AML-193 (cell line): ENCODE results near the gene CHRNA4.

ENCODE experiments used
- DNase-seq, 2 experiments: peaks; one replicate each; lab custom pipeline; 2025; lab: John Stamatoyannopoulos, UW

The CHRNA4 gene

DNA sequence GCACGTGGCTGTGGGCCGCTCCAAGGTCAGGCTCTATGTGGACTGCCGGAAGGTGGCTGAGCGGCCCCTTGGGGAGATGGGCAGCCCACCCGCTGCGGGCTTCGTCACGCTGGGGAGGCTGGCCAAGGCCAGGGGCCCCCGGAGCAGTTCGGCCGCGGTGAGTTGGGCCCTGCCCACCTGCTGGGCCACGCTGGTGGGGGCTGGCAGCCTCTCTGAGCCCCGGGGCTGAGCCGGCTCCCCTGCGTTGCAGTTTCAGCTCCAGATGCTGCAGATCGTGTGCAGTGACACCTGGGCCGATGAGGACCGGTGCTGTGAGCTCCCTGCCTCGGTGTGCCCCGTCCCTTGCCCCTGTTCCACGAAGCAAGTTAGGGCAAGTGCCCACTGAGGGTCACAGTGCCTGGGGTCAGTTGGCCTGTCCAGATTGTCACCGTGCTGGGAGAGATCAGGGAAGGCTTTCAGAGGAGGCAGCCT is 41.1 kb downstream of the CHRNA4 start:
- DNase-seq: no peak

DNA sequence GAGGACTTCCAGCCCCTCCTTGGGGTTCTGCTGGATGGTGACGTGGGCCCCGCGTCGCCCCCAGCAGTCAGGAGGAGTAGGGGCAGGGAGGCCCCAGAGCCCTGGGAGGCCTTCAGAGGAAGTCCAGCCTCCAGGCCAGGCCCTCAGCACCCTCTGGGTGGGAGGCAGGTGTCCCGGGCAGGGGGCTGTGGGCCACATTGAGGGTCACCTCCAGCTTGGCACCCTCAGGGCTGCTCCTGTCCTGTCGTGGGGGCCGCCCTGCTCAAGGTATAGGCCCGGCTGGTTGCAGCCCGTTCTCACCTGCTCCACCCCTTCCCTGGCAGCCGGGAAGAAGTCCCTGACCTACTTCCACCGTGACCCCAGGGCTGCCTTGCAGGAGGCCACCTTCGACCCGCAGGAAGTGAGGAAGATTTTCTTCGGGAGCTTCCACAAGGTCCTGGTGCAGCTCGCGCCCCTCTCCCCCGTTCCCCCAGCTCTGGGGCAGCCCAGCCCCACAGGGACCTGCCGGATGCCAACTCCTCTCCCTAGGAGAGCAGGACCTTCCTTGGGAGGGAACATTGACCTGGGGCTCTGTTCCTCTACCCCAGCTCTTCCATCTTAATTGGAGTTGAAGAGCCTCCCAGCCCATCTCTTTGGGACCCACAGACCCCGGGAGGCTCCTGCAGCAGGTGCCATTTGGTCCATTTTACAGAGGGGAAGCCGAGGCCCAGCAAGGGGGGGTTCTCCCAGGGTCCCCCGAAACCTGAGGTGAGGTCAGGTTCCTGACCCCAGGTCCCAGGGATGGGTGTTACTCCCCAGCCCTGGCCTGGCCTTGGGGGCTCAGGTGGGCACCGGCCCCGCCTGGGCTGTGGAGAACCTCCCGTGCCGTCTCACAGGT is 41.7 kb downstream of the CHRNA4 start:
- DNase-seq: no peak

DNA sequence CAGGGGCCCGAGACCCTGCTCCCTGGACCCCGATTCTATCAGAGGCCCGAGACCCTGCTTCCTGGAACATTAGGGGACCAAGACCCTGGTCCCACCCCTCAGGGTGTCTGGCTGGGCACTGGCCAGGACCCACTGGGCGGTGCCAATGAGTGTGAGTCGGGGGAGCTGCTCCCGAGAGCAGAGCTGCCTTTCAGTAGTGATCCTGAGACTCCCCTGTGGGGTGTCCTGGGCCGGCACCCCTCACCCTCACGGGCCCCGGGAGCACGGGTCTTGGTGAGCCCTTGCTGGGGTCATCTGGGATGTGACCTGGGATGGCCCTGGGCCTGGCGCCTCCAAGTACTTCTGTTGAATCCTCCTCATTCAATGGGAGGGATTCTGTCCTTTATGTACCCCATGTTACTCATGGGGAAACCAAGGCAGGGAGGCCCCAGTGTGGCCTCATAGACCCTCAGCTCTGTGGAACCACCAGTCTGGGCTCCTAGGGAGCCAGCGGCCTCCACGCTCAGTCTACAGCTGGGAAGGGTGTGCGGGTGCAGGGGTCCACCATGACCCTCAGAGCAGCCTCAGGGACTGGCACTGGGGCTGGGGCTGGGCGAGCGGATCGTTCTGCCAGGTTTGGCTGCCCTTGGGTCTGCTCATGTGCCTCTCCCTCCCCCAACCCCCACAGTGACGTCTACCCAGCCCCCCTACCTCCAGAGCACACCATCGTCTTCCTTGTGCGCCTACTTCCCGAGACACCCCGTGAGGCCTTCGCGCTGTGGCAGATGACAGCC is 42.6 kb downstream of the CHRNA4 start:
- DNase-seq: no peak

DNA sequence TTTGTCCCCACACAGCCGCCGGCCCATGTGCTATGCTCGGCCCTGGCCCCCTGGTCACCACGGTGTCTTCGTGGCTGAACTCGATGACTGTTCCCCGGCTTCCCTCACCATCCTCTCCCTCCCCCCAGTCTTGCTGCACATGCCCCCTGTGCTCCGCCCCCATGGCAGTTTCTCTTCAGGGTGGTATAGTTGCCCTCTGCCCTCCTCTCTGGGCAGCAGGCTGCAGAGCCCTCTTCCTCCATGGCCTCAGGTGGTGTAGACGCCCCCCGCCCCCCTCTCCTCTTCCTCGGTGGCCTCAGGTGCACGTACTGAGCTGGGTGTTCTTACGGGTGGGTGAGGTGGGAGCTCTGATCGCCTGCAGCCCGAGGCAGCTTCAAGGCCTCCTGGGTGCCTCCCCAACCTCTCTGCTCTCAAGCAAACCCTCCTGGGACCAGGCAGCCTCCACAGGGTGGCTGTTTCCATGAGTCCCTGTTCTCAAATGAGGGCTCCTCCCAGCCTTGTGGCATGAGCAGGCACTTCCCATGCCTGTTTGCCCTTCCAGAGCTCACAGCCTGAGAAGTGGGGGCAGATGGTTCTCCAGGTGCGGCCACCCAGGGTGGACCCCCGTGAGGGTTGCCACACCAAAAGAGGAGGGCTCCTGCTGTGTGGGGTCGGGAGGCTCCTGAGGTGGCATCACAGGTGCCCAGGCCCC is 43.4 kb downstream of the CHRNA4 start:
- DNase-seq: no peak

DNA sequence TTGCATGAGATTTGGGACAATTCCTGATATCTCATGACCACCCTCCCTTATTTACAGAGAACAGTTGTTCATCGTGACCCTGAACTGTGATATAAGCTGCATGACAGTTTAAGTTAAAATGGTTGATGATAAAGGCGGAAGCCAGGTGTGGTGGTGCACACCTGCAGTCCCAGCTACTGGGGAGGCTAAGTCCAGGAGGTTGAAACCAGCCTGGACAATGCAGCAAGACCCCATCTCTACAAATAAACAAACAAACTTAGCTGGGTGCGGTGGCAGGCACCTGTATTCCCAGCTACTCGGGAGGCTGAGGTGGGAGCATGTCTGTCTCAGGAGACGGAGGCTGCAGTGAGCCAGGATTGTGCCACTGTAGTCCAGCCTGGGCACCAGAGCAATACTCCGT is 44.1 kb downstream of the CHRNA4 start:
- DNase-seq: no peak

DNA sequence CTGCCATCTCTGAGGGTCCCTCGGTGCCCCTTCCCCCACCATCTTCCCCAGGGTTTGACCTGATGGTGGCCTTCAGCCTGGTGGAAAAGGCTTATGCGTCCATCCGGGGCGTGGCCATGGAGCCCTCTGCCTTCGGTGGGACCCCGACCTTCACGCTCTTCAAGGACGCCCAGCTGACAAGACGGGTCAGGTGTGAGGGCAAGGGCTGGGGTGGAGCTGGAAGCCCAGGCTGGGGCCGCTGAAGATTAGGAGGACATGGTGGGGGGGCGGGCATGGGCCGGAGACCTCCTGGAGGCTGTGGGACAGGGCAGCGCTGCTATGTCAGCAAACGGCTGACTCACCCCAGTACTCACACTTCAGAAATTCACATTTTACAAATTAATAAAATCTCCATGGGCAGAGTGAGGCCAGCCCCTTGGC is 44.6 kb downstream of the CHRNA4 start:
- no peak for DNase-seq

DNA sequence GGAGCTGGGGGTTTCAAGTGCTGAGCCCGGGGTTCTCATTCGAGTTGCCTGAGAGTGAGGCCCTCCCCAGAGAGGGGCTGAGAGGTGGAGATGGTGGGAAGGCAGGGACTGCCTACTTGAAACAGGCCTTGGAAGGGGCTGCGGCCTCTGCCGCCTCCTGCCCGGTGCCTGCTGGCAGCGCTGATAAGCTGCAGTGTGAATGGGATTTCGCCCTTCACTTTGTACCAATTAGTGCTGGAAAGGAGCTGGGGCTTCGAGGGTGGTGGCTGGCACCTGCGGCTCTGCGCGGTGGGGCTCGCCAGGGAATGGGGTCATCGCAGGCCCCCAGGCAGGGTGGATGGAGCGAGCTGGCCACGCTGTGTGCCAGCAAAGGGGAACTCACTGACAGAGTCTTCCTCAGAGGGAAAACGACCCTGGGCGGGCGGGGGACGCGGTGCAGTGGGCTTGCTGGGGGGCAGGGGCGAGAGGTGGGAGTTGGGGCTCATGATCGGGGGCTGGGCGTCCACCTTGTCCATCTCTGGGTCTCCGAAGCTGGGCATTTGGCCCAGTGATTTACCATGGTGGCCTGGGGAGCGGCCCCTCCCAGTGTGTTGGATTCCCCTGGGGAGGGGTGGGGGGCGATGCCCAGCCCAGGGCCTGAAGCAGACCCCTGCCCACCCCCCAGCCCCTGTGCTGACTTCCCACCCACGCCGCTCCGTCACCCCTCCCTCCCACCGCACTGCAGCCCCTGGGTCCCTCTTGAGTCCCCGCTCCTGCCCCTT is 45.2 kb downstream of the CHRNA4 start:
- DNase-seq: no peak

DNA sequence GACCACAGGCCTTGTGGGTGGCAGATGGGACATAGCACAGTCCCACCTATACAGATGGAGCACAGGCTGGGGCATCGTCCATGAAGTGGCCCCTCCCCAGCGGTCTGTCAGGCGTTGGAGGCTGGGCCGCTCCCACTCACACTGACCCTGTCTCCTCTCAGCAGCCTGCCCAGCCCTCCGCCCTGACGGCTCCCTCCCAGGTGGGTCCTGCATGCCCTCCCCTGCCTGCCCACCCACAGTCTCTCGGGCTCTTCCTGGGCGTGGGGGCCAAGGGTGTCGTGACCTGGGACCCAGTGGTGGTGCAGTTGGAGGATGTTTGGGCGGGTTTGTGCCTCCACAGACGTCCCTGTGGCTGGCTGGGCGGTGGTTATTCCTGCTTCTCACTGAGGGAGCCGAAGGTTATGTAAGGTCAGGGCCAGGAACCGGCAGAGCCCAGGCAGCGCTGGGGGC is 45.9 kb downstream of the CHRNA4 start:
- no peak for DNase-seq

DNA sequence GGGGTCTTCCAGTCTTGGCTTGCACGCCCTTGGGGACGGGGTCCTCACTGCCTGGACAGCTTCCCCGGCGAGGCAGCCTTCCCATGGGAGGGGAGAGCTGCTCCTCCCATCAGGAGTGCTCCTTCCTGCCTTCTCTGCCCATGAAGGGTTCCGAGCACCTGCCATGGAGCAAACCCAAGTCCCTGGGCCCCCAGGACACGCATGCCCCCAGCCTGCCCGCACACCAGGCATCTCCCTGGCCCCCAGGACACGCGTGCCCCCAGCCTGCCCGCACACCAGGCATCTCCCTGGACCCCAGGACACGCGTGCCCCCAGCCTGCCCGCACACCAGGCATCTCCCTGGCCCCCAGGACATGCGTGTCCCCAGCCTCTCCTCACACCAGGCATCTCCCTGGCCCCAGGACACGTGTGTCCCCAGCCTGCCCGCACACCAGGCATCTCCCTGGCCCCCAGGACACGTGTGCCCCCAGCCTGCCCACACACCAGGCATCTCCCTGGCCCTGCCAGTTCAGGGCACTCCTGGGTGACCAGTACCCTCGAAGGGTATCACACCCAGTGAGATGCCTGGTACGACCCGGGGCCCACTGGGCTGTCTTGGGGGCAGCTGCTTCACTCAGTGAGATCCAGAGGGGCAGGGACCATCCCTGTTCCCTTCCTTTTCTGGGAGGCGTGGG is 46.4 kb downstream of the CHRNA4 start:
- DNase-seq: no peak

DNA sequence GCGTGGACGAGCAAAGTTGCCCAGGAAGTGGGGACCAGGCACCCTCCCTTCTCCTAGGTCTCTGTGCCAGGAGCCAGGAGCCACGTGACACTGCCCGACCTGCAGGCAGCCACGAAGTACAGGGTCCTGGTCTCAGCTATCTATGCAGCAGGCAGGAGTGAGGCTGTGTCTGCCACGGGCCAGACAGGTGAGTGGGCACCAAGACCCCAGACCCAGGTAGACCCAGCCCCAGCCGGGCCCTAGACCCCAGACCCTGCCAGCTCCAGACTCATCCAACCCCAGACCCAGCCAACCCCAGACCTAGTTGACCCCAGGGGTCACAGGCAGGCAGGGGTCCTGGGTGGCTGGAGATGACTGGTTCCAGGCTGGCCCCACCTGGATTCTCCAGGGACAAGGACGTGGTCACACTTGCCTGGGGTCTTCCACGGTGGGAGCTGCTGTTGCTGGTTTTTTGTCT is 47.1 kb downstream of the CHRNA4 start:
- no peak for DNase-seq

DNA sequence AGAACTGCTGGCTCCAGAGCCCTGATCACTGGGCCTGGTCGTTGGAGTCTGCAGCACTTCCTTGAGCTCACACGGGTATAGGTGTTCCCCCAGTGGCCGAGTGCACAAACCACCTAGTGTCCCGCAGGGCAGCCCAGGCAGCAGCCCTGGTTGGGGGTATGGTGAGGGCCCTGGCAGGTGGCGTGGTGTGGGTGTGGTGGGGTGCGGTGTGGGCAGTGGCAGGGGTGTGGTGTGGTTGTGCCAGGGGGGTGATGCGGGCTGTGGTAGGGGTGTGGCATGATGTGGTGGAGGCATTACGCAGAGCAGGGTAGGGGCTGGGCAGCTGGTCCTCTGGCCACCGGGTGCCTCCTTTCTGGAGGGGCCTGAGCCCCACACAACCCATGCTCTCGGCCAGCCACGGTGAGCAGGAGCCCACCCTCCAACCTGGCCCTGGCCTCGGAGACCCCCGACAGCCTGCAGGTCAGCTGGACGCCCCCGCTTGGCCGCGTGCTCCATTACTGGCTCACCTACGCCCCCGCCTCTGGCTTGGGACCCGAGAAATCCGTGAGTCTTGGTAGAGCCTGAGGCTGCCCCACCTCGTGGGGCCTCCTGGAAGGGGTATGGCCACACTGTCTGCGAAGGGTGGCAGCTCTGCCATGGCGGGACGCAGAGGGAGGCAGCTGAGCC is 47.7 kb downstream of the CHRNA4 start:
- no peak for DNase-seq

DNA sequence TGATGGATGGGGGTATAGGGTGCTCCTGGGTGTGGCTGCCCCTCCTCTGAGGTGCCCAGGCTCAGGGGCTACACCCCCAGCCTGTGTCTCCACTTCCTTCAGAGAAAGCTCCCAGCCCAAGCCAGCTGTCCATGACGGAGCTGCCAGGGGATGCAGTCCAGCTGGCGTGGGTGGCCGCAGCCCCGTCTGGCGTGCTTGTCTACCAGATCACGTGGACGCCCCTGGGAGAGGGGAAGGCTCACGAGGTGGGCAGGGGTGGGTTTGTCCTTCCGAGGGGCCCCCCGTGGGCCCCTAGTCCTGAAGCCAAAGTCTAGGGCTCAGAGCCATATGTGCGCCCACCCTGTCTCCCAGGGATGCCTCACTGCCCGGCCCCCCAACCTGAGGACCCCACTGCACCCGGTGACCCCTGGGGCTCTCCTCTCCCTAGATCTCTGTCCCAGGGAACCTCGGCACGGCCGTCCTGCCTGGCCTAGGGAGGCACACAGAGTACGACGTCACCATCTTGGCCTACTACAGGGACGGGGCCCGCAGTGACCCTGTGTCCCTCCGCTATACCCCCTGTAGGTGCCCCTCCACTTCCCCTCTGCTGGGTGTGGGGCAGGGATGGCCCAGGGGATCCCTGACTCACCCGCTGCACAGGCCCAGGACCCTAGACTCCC is 48.3 kb downstream of the CHRNA4 start:
- DNase-seq: no peak

DNA sequence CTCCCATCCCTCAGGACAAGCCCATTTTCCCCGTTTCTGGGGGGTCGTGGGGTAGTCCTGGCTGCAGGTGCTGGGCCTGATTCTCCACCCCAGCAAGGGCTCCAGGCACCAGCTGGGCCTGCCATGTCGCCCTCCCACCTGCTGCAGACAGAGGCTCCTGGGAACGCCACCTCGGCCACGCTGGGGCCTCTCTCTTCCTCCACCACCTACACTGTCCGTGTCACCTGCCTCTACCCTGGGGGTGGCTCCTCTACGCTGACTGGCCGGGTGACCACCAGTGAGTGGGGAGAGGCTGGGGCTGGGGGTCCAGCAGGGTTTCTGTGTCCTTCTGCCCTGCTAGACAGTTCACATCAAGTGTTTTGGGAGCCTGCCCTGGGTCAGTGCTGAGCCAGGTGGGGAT is 48.9 kb downstream of the CHRNA4 start:
- DNase-seq: no peak

DNA sequence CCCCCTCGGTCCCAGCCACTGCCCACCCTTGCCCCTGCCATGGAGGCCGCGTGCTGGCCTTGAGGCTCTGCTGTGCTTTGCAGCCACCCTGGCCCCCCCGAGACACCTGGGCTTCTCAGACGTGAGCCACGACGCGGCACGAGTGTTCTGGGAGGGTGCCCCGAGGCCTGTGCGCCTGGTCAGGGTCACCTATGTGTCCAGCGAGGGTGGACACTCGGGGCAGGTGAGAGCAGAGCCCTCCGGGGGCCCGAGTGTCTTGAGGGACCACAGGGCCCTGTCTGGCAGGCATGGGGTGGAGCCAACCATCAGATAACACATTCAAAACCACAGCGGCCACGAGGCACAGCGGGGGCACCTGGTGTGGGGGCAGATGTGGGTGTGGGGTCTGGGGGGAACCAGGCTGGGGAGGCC is 49.3 kb downstream of the CHRNA4 start:
- no peak for DNase-seq

DNA sequence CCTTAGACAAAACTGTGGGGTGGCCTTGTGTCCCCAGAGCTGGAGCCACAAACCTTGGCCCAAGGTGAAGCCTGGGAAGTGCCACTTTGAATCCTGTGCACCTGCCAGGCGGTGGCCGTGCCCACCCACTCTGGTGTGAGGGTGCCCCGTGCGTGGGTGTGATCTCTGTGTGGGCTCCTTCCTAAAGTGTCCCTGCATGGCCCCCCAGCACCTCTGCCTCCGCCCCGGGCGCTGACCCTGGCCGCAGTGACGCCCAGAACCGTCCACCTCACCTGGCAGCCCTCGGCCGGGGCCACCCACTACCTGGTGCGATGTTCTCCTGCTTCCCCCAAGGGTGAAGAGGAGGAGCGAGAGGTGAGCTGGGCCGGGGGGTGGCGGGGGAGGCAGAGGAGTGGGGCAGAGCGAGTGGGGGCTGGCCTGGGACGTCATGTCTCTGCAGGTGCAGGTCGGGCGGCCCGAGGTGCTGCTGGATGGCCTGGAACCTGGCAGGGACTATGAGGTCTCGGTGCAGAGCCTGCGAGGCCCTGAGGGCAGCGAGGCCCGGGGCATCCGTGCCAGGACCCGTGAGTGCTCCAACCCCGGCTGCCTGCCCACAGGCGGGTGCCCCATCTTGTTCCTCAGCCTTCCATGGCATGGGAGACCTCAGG is 49.8 kb downstream of the CHRNA4 start:
- no peak for DNase-seq

DNA sequence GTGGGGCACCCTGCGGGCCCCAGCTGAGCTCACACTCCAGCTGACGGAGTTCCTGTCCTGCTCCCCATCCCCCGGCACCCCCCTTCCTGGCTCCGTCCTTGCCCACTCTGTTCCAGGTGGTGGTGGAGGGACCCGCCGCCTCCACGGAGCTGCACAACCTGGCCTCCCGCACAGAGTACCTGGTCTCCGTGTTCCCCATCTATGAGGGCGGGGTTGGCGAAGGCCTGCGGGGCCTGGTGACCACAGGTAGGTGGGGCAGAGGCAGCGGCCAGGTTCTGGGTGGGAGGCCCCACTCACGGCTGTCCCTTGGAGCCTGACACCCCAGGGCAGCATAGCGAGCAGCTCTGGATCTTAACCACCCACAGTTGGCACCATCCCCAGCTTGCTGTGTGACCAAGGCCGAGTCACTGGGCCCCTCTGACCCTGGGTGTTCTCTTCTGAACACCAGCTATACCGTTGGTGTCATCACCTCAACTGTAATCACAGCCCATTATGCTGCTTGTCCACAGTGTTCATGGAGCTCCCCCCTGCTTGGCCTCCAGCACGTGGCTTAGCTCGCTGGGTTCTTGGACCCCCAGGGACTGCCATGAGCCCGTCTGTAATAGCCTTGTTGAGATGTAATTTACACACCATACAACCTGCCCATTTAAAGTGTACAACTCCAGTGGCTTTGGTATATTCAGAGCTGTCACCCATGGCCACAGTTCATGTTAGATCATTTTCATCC is 50.7 kb downstream of the CHRNA4 start:
- no peak for DNase-seq

DNA sequence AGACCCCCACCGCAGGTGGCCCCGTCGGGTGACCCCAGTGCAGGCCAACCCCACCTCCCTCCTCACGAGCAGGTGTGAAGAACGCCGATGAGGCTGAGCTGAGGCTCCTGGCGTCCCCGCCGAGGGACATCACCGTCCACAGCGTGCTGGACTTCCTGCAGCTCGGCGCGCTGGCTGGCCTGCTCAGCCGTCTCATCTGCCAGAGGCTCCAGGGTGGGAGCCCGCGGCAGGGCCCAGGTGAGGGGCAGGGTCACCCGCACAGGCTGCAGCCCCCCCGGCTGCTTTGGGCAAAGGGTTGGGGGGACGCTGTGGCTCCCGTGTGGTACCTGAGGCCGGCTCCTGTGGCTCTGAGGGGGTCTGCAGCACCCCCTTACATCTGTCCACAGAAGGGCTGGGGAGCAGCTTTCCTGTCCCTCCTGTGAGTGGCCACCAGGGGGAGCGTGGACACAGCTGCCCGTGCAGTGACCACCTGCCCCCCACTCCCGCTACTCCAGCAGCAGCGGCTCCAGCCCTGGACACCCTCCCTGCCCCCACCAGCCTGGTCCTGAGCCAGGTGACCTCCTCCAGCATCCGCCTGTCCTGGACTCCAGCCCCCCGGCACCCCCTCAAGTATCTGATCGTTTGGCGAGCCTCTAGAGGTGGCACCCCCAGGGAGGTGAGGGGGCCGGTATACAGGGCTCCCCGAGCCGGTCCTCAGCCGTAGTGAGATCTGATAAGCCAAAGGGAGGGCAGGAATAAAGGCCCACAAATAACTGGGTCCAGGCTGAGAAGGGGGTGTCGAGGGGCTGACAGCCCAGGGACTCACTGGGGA is 51.7 kb downstream of the CHRNA4 start:
- no peak for DNase-seq
